HepG2 (cell line): ENCODE measurements around the gene TOPBP1. TPM values are rescaled to one million over a fixed set of nuclear protein-coding genes. Genes with fewer than 3 reads are reported as not detected.

Experiments
- ATAC-seq: fragments of 200-7000 bp; cut with Tn5 transposase; 3 replicates; pipeline ENCODE4 v1.9.1; 2020; ENCODE audit warnings: mild to moderate bottlenecking, moderate library complexity
- BruUV-seq: library from RNA; stranded (reverse); fragments of 400-500 nt; replicated peaks from 2 replicates; lab custom pipeline; 2021; lab: Mats Ljungman, UMichigan
- CTCF ChIA-PET: fragments of 300-600 bp; formaldehyde crosslinking; extraction: SDS; loops from one replicate; lab custom pipeline; 2021; ENCODE audit warnings: low total read pairs, inconsistent platforms, low intra/inter-chr PET ratio; lab: Yijun Ruan, JAX
- POLR2A ChIA-PET: fragments of 350-600 bp; sonication (Branson Sonifier 250); formaldehyde crosslinking; loops from one replicate; lab custom pipeline; 2020; ENCODE audit warnings: antibody characterized with exemption, inconsistent platforms; lab: Yijun Ruan, JAX
- DNase-seq: peaks from one replicate; pipeline ENCODE4 v3.0.0-alpha.2; 2015; ENCODE audit warnings: low spot score
- FAIRE-seq: peaks from 3 replicates; lab custom pipeline; 2011; peaks lifted over from hg19 to GRCh38; lab: Jason Lieb, UNC
- H2AFZ ChIP-seq: one replicate; pipeline ENCODE4 v1.6.1; 2011; ENCODE audit warnings: low read length, inconsistent platforms
- H3K27ac ChIP-seq: fragments of 300-600 bp; 3 replicates; pipeline ENCODE4 v1.8.0; 2011; ENCODE audit warnings: mixed run types, mild to moderate bottlenecking, mixed read lengths, low read length, inconsistent platforms; ENCODE audit not compliant: insufficient read depth; ENCODE audit errors: extremely low read length
- H3K27me3 ChIP-seq, 2 experiments: fragments of 200-600 bp in 1 of 2; 2 replicates in 1 of 2; 3 replicates in 1 of 2; pipeline versions ENCODE4 v1.6.0 to v1.8.0; 2011; ENCODE audit warnings: low read length in 2 of 2, mild to moderate bottlenecking in 2 of 2, moderate library complexity in 2 of 2, inconsistent platforms in 1 of 2; ENCODE audit not compliant: insufficient read depth in 2 of 2, control insufficient read depth in 1 of 2
- H3K36me3 ChIP-seq, 2 experiments: fragments of 200-600 bp in 1 of 2; replicated peaks in 1 of 2; 2 replicates in 1 of 2; 3 replicates in 1 of 2; pipeline versions ENCODE4 v1.5.1 to v1.8.0; 2011; ENCODE audit warnings: low read length in 2 of 2, inconsistent platforms in 1 of 2; ENCODE audit not compliant: insufficient read depth in 2 of 2, control insufficient read depth in 1 of 2
- H3K4me1 ChIP-seq: 2 replicates; pipeline ENCODE4 v1.5.1; 2012; ENCODE audit warnings: low read length, inconsistent platforms; ENCODE audit not compliant: insufficient read depth
- H3K4me2 ChIP-seq: 2 replicates; pipeline ENCODE4 v1.6.0; 2011; ENCODE audit warnings: low read depth, low read length, inconsistent platforms
- H3K4me3 ChIP-seq, 3 experiments: fragments of 200-600 bp in 1 of 3; sonication (generic), shearing (Covaris generic) in 1 of 3; replicated peaks in 1 of 3; 2 replicates each; pipeline ENCODE4 v1.5.1; 2011 to 2016; ENCODE audit warnings: low read length in 3 of 3, inconsistent platforms in 2 of 3, low read depth in 2 of 3, mild to moderate bottlenecking in 2 of 3, control low read depth in 1 of 3, mixed read lengths in 1 of 3; ENCODE audit not compliant: insufficient read depth in 1 of 3
- H3K79me2 ChIP-seq: one replicate; pipeline ENCODE4 v1.6.1; 2011; ENCODE audit warnings: low read length, inconsistent platforms; ENCODE audit not compliant: insufficient read depth
- H3K9ac ChIP-seq: 2 replicates; pipeline ENCODE4 v1.6.0; 2011; ENCODE audit warnings: mild to moderate bottlenecking, low read depth, low read length, inconsistent platforms; ENCODE audit not compliant: insufficient read depth
- H3K9me3 ChIP-seq: 2 replicates; pipeline ENCODE4 v1.5.1; 2012; ENCODE audit warnings: mild to moderate bottlenecking, low read length
- H4K20me1 ChIP-seq: 2 replicates; pipeline ENCODE4 v1.6.0; 2011; ENCODE audit warnings: inconsistent platforms, mild to moderate bottlenecking, low read length, moderate library complexity; ENCODE audit not compliant: insufficient read depth
- AKNA ChIP-seq: sonication (generic); formaldehyde crosslinking; IDR thresholded peaks from 2 replicates; pipeline ENCODE4 v1.4.0; 2020; ENCODE audit warnings: missing genetic modification reagents, borderline replicate concordance
- BATF2 ChIP-seq: sonication (generic); formaldehyde crosslinking; IDR thresholded peaks from 2 replicates; pipeline ENCODE4 v1.8.0; 2022; ENCODE audit warnings: mild to moderate bottlenecking, missing genetic modification reagents, moderate library complexity
- CENPBD1 ChIP-seq: sonication (generic); formaldehyde crosslinking; IDR thresholded peaks from 2 replicates; pipeline ENCODE4 v1.8.0; 2022; ENCODE audit warnings: missing genetic modification reagents, low read depth, mild to moderate bottlenecking, borderline replicate concordance
- DMAP1 ChIP-seq: IDR thresholded peaks from 2 replicates; pipeline ENCODE4 v1.6.1; 2016
- DPF2 ChIP-seq: sonication (generic); formaldehyde crosslinking; IDR thresholded peaks from 2 replicates; pipeline ENCODE4 v1.4.0; 2020; ENCODE audit warnings: mild to moderate bottlenecking, low read depth, missing genetic modification reagents, borderline replicate concordance
- DR1 ChIP-seq: sonication (generic); formaldehyde crosslinking; IDR thresholded peaks from 2 replicates; pipeline ENCODE4 v1.8.0; 2021; ENCODE audit warnings: mild to moderate bottlenecking, missing genetic modification reagents, inconsistent platforms
- FOXA1 ChIP-seq, 2 experiments: fragments of 450-650 bp in 1 of 2; sonication (generic) in 1 of 2; formaldehyde crosslinking in 1 of 2; IDR thresholded peaks; 2 replicates each; pipeline versions ENCODE4 v1.4.0 to v1.6.1; 2016 to 2020; ENCODE audit warnings: missing genetic modification reagents in 1 of 2
- FOXA3 ChIP-seq: IDR thresholded peaks from 2 replicates; pipeline ENCODE4 v1.6.1; 2016; ENCODE audit warnings: missing genetic modification reagents, missing compliant biosample characterization
- HHEX ChIP-seq: IDR thresholded peaks from 2 replicates; pipeline ENCODE4 v1.6.1; 2016; ENCODE audit warnings: control low read depth
- HNRNPH1 ChIP-seq: fragments of 200-400 bp; formaldehyde crosslinking; optimal IDR thresholded peaks from 2 replicates; pipeline ENCODE3; 2017; ENCODE audit warnings: mild to moderate bottlenecking, low read depth, low read length
- KDM1A ChIP-seq: IDR thresholded peaks from 2 replicates; pipeline ENCODE4 v1.6.1; 2016; ENCODE audit warnings: missing compliant biosample characterization
- RBM39 ChIP-seq: fragments of 200-400 bp; formaldehyde crosslinking; IDR thresholded peaks from one replicate; pipeline ENCODE4 v1.6.1; 2018; ENCODE audit warnings: antibody characterized with exemption, mild to moderate bottlenecking, low read depth, low read length; ENCODE audit not compliant: poor library complexity, severe bottlenecking
- REL ChIP-seq: sonication (generic); formaldehyde crosslinking; conservative IDR thresholded peaks from 2 replicates; pipeline ENCODE4 v1.8.0; 2022; ENCODE audit warnings: mild to moderate bottlenecking, missing genetic modification reagents, moderate library complexity
- RFX3 ChIP-seq: IDR thresholded peaks from 2 replicates; pipeline ENCODE4 v1.6.1; 2016; ENCODE audit warnings: missing biosample characterization, missing genetic modification reagents
- SKI ChIP-seq: fragments of 450-650 bp; IDR thresholded peaks from one replicate; pipeline ENCODE4 v1.6.1; 2018; ENCODE audit warnings: mild to moderate bottlenecking; ENCODE audit not compliant: partially characterized antibody
- SOX13 ChIP-seq, 3 experiments: fragments of 450-650 bp in 1 of 3; sonication (generic) in 1 of 3; formaldehyde crosslinking in 1 of 3; IDR thresholded peaks in 2 of 3; conservative IDR thresholded peaks in 1 of 3; 2 replicates each; pipeline versions ENCODE4 v1.5.0 to v1.6.1; 2016 to 2020; ENCODE audit warnings: antibody characterized with exemption in 1 of 3, mild to moderate bottlenecking in 1 of 3, missing compliant biosample characterization in 1 of 3, missing genetic modification reagents in 1 of 3, moderate library complexity in 1 of 3
- ZNF747 ChIP-seq: sonication (generic); formaldehyde crosslinking; IDR thresholded peaks from 2 replicates; pipeline ENCODE4 v1.8.1; 2023; ENCODE audit warnings: missing genetic modification reagents, mild to moderate bottlenecking, borderline replicate concordance
- ZZZ3 ChIP-seq: sonication (generic); formaldehyde crosslinking; IDR thresholded peaks from 2 replicates; pipeline ENCODE4 v1.4.0; 2020; ENCODE audit warnings: missing genetic modification reagents, mild to moderate bottlenecking, borderline replicate concordance
- WGBS: methylation state at CpG from one replicate; pipeline ENCODE4 v1.1.6; 2017; ENCODE audit warnings: low lambda C conversion rate; 5-methylcytosine and 5-hydroxymethylcytosine counted together
- in situ Hi-C: cut with HindIII; loops from 2 replicates; pipeline ENCODE4 v1.10.0; 2017; ENCODE audit warnings: low pct_unique_long_range_greater_than_20kb; ENCODE audit not compliant: extremely low pct_ligation_motif_present
- intact Hi-C: fragments of 100-400 bp; cut with micrococcal nuclease; formaldehyde crosslinking; loops from one replicate; pipeline ENCODE4 v1.10.0; 2022; ENCODE audit not compliant: unreplicated experiment
- polyA plus RNA-seq, 8 experiments: library from polyadenylated mRNA; depleted of rRNA in 3 of 8; stranded (reverse) in 7 of 8; unstranded in 1 of 8; fragments of >200 nt; fragmentation: Illumina TruSeq in 4 of 8; extraction: Trizol in 4 of 8; gene quantifications; 2 replicates each; pipeline versions ENCODE4 v1.2.1 to v1.2.3, GENCODE V29; 2011 to 2016; ENCODE audit warnings: low read depth in 4 of 8, missing spikeins in 1 of 8, mixed read lengths in 1 of 8; ENCODE audit not compliant: insufficient read depth in 1 of 8
- total RNA-seq, 5 experiments: library from RNA; depleted of rRNA; stranded (reverse); fragments of >200 nt; fragmentation: Illumina TruSeq; extraction: Trizol; gene quantifications; 2 replicates each; pipeline ENCODE4 v1.2.3, GENCODE V29; 2016; ENCODE audit warnings: low read depth in 1 of 5
- TF ChIP-seq, protein P1 (sequence below): sonication (generic); formaldehyde crosslinking; IDR thresholded peaks from 2 replicates; pipeline ENCODE4 v1.4.0; 2020; ENCODE audit warnings: mild to moderate bottlenecking, missing genetic modification reagents

Gene TOPBP1
- total and polyA plus RNA-seq, 2 of the 13 experiments (the other 11 are each of a cell fraction or from before 2014, with no cell fraction given), result 24.3 to 42.9 TPM

DNA sequence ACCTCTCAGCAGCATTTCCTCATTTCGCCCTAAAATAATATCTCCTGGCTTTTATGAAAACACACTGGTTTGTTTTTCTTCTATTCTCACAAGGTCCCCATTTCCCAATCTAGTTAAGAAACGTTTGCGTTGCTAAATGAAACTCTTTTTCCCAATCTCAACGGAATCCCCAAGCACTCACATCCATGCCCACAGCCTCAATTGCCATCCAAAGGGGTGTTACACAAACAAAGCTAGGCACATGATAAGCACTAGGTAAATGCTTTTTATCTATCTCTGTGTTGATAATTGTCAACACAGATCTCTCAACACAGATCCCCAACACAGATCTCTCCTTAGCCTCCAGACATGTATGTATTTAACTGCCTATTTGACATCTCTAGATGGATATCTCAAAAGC lies 49.3 kb upstream of the TOPBP1 start:
- Histone ChIP-seq H3K9me3 (no peaks in the 10 kb centered on the region), H3K9ac (no peak overlapping the region), H3K4me1 (peaks cover 29% of the 10 kb centered on the region), H3K4me3 (no peak overlapping the region), H2AFZ (no peak overlapping the region), H3K27ac (no peak overlapping the region), H3K4me2 (0 out of 2 replicates have a peak overlapping the region, but pooled peaks have one; percentile 5), H3K27me3 (peaks cover 1 to 3% of the 10 kb centered on the region in 2 experiments; a peak in 1 of 5 replicates), H3K79me2 (no peaks in the 10 kb centered on the region), H4K20me1 (no peaks in the 10 kb centered on the region), H3K36me3 (no peaks in the 10 kb centered on the region)
- FAIRE-seq, result no peak
- ChIA-PET CTCF (no interaction called here), POLR2A (interaction anchor here (1.0 to 1.9 kb wide), 2 partner anchors 32 to 35 kb away, joined by 3 to 6 read pairs; partner anchors contain the start of gene TF)
- intact Hi-C loops (no loop called here), in situ Hi-C loops (no loop called here)
- no peak; the same call in 2 of the 3 replicates for ATAC-seq
- no TSS peak for BruUV-seq
- 10% methylated on average over 4 of the region's 4 CpGs for WGBS
- DNase-seq, result no peak
- TF ChIP-seq FOXA3 (CRISPR knock-in tag) (0 out of 2 replicates have a peak, but pooled peaks have one; percentile 11), RBM39 (no peak), HNRNPH1 (no peak), AKNA (CRISPR knock-in tag) (no peak), ZNF747 (no peak), RFX3 (CRISPR knock-in tag) (no peak), KDM1A (CRISPR knock-in tag) (no peak), DR1 (CRISPR knock-in tag) (no peak), BATF2 (CRISPR knock-in tag) (no peak), HHEX (CRISPR knock-in tag) (peak; percentile 54; the same call in 1 of the 2 replicates), DMAP1 (CRISPR knock-in tag) (no peak), CENPBD1 (CRISPR knock-in tag) (no peak), SKI (no peak), SOX13 (IDR thresholded peaks at IDR 0.05) (no peak), SOX13 (CRISPR knock-in tag; conservative IDR thresholded peaks at IDR 0.05 in 1 of 2, IDR thresholded peaks at IDR 0.05 in 1 of 2) (no peak), ZZZ3 (CRISPR knock-in tag) (no peak), REL (no peak), FOXA1 (IDR thresholded peaks at IDR 0.05) (no peak), FOXA1 (CRISPR knock-in tag; IDR thresholded peaks at IDR 0.05) (peak; percentile 36; the same call in 1 of the 2 replicates), DPF2 (no peak)
- TF ChIP-seq, protein P1, sequence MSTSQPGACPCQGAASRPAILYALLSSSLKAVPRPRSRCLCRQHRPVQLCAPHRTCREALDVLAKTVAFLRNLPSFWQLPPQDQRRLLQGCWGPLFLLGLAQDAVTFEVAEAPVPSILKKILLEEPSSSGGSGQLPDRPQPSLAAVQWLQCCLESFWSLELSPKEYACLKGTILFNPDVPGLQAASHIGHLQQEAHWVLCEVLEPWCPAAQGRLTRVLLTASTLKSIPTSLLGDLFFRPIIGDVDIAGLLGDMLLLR, result no peak
